Stimulated activated CD8-positive, alpha-beta memory T cell treated with anti-CD3 and anti-CD28 coated beads, Interleukin-12 subunit alpha, Interleukin-12 subunit beta, amount 100 ng/mL, for 24 hours (primary cell): ENCODE measurements around the gene SLC25A18.
"Not testable (repeated sequence)": the region's sequence is repeated elsewhere in the genome, so short reads cannot be mapped to it uniquely, and the experiment has no call there.

Source experiments
- DNase-seq: peaks from one replicate; pipeline ENCODE4 v3.0.0-alpha.2; 2020; ENCODE audit errors: extremely low read depth

Gene SLC25A18

DNA sequence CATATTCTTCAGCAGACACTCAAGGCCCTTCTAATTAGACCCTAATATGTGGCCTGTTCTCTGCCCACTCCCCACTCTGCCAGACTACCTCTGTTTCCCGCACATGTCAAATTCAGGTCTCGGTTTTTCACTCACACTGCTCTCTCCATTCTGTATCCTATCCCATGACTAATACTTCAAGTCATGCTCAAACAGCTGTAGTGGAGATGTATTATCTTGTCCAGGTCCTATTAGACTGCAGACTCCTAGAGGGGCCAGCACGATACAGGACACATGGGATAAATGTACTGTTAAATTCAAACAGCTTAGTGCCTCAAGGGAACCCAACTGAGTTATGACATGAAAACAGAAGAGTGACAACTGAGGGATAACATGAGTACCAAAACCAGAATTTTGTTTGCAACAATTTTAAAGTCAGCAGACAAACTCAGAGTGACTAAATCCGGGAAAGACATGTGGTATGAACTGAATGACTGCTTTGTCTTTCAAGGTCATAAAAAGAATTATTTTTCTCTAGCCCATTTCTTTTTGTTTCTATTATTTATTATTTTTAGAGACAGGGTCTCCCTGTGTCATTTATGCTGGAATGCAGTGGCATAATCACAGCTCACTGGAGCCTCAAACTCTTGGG, 44.7 kb downstream of the SLC25A18 start:
- DNase-seq, result no peak

DNA sequence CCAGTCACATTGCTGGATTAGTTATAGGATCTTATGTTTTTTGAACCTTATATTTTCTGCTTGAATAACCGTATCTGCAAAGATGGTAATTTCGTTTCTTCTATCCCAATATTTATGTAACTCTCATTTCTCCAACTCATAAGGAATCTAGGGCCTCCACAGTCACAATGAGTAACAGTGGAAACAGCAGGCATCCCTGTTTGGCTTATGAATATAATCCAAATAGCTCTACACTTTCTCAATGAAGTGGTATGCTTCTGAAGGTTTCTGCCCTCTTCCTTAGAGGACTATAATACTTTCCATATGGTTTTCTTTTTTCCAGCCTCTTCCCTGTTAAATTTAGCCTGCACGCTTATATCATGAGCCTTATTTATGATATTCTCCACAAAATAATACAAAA, 48.8 kb downstream of the SLC25A18 start:
- no peak for DNase-seq

DNA sequence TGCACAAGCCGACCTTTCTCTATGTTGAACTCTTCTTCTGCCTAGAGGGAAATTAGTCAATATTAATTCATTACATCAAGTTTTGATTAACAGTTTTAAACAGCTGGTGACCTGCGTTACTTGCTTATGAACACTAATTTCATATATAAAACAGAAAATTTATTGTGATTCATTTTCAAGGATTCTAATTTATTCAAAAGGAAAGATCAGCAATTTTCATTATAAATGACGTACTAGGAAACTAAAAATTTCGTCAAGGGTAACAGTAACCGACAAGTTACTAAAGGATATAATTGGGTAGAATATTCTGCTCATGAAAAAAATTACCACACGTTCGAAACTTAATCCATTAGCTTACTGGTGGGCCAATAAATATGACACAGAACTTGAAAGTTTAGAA, 50.0 kb downstream of the SLC25A18 start:
- DNase-seq, result no peak

DNA sequence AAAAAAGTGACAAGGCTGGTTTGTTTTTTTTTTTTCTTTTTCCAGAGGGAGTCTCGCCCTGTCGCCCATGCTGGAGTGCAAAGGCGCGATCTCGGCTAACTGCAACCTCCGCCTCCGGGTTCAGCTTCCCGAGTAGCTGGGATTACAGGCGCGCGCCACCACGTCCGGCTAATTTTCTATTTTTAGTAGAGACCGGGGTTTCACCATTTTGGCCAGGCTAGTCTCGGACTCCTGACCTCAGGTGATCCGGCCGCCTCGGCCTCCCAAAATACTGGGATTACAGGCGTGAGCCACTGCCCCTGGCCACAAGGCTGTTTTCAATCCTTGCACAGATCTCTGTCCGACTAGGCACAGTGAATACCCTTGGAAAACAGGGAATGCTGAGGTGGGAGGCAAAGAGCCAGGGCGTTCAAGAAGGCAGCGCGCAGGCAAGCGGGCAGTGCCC, 64.7 kb downstream of the SLC25A18 start:
- no peak for DNase-seq

DNA sequence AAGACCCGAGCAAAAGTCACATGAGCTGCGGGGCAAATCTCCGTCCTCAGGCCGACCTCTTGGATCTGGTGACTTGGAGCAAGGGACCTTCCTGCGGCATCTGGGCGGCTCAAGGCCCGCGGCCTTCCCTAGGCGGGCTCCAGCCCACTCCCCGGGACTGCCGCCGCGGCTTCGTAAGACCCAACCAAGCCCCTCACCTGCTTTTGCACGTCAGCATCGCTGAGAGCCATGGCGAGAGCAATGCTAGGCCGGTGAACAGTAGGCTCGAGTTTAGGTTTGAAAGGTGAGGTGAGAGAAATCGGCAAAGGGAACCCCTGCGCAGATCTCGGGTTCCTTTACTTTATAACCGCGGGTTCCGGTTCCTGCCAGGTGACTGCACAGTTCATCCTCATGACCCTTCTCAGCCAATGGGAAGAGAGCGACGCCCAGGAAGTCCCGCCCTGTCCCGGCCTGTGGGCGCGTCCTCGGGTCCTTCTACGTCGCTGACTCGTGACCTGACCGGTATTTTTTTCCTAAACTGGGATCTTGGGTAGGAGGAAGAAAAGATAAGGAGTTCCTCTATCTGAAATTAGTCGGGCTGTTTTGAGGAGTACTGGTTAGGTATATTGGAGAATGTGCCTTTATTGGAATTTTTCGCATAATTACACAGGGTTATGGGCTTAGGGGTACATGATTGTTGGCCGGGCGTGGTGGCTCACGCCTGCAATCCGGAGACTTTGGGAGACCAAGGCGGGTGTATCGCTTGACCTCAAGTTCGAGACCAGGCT, 65.3 kb downstream of the SLC25A18 start, which contains the start of gene ATP6V1E1:
TSS of gene ATP6V1E1 (minus strand) at position 344 of the 767 bp plus-strand sequence. CDS start at position 230, 114 bp downstream.
- peak; percentile 86 for DNase-seq

DNA sequence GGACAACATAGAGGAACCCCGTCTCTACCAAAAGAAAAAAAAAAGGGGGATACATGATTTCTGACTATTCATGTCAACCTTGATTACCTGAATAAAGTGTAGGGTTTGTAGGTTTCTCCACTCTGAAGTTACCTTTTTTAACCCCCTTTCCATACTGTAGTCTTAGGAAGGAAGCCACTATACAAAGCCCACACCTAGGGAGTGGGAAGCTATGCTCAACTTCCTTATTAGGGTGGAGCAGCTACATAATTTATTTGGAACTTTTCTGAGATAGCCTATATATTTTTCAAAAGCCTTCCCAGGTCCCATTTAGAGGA, 65.8 kb downstream of the SLC25A18 start:
- no peak for DNase-seq

DNA sequence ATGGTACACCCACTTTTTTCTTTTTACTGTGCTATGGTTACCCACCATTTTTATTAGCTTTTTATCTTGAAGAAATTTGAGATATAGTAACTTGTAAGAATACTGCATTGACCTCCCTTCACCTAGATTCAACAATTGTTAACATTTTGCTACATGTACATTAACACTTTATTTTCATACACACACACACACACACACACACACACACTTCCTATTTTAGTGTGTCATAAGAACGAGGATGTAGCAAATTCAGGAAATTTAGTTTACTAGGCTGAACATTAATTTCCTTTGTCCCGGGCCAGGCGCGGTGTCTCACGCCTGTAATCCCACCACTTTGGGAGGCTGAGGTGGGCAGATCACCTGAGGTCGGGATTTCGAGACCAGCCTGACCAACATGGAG, 66.3 kb downstream of the SLC25A18 start:
- no peak for DNase-seq

DNA sequence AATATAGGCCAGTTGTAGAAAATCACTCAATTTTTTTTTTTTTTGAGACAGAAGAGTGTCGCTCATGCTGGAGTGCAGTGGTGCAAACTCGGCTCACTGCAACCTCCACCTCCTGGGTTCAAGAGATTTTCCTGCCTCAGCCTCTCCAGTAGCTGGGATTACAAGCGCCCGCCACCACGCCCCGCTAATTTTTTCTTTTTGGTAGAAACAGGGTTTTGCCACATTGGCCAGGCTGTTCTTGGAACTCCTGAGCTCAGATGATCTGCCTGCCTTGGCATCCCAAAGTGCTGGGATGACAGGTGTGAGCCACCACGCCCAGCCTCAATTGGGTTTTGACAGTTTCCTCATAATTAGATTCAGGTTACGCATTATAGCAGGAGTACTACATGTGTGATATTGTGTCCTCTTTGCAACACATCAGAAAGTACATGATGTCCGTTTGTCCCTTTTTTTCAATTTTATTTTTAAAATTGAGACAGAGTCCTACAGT, 67.8 kb downstream of the SLC25A18 start:
- DNase-seq, result no peak

DNA sequence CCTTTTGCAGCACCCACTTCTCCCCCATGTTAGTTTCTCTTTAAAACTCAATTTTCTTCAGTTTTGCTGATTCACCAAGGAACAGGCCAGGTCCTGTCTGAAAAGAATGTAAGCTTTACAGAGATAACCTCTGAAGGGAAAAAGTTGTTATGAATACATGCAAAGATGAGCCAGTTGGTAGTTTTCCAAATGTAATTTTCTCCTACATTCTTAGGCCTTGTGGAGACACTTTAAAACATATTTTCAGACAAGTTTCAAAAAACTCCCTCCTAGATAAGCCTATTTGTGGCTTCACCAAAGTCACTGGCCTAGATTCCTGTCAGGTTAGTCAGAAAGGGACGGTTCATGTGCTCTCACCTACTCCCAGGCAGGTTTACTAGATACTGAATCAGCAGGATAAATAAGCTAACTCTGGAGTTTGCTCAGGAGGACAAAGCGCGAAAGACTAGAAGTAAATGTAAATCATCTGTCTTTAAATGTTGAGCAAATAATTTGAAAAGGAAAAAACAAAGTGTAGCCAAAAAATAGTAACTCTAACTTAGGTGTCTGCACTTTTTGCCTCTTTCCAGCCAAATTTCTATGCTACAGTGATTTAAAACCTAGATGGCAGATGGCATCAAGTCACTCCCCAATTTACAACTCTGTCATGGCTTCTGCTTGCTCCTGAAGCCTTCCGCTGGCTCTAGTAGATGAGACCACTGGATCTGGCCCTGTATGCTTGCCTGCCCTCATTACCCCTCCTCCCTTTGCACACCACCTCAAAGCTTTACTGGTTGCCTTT, 70.1 kb downstream of the SLC25A18 start:
- no peak for DNase-seq

DNA sequence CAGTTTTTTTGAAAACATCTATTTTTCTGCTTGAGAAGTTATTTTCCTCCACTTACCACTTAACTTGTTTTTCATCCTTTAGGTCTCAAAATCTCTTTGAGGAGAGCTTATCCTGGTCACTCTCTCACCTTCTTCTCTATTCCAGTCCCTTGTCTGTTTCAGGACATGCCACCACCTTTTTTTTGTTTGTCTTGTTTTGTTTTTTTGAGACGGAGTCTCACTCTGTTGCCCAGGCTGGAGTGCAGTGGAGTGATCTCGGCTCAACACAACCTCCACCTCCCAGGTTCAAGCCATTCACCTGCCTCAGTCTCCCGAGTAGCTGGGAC, 70.7 kb downstream of the SLC25A18 start:
- DNase-seq, result no peak

DNA sequence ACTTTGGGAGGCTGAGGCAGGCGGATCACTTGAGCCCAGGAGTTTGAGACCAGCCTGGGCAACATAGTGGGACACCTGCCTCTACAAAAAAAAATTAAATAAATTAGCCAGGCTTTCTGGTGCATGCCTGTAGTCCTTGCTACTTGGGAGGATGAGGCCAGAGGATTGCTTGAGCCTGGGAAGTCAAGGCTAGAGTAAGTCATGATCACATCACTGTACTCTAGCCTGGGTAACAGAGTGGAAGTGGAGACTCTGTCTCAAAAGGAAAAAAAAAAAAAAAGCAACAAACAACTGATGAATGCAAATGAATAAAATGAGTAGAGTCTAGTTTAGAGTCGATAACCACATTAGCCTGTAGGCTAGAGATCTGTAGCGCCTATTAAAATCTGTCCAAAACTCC, 71.4 kb downstream of the SLC25A18 start:
- no peak for DNase-seq

DNA sequence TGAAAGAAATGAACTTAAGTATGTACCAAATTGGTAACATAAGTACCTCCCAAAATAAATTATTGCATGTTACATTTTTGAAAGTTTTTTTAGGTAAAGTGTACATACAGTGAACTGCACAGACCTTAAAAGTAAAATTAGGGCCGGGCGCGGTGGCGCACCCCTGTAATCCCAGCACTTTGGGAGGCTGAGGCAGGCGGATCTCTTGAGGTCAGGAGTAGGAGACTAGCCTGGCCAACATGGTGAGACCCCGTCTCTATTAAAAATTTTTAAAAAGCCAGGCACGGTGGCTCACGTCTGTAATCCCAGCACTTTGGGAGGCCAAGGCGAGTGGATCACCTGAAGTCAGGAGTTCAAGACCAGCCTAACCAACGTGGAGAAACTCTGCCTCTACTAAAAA, 73.6 kb downstream of the SLC25A18 start:
- DNase-seq, result not testable (repeated sequence)

DNA sequence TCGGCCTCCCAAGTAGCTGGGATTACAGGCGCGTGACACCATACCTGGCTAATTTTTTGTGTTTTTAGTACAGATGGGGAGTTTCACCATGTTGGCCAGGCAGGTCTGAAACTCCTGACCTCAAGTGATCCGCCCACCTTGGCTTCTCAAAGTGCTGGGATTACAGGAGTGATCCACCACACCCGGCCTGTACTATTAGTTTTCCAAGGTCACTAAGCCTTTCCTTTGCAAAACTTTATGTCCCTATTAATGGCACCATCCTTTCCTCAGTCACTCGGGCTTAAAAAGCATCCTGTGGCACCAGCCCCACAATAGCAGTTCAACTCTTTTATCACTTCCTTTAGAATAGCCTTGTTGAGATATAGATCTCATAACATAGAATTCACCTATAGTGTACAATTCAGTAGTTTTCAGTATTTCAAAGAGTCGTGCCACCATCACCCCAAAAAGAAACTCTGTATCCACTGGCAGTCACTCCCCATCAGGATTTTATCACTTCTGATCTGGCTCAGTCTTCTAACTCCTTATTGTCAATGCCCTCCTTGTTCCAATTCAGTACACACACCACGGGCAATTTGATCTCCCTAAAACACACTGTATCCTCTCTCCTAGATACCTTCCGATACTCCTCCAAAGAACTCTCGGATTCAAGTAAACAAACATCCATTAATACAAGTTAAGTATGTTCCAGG, 74.3 kb downstream of the SLC25A18 start:
- DNase-seq, result no peak

DNA sequence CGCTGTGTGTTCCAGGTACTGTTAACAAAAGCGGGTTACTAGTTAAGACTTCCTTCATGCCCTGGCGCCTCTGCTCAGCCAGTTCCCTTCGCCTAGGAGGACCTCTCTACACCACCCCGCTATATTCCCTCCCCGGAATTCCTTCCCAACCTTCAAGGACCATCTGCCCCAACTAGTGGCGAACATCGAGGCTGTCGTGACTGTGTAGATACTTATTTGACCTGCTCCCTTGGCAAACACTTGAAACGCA, 74.8 kb downstream of the SLC25A18 start:
- no peak for DNase-seq

DNA sequence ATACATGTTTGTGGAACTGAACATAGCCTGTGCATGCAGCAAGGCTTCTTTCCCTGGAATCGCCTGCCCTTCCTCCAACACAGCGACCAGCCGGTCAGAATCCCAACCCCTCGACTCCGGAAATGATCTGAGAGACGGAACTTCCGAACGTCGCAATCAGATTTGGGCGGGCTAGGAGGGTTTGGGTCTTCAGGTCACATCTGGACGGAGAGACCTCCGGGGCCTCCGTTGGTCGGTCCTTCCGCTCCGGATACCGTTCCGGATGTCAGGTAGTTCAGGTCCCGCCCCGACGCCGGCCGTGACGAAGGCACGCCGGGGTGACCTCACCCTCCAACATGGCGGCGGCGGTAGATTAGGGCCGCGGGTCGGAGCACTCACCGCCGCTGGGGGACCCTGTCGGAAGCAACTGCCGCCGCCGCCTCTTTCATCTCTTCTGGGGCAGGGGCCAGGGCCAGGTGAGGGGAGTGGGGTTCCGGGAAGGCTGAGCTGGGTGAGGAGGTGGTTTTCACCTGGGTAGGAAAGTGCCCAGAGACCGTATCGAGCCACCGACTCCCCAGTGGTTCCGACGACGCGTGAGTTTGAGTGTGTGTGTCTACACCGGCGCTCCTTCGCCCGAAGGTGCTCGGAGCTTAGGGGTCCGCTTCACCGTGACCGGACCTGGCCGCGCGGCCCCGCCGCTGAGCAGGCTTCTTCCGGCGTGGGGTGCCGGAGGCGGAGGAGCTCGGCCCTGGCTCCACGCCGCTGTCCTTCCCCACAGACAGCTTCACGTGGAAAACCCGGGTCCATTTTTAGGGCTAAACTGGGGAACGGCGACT, 75.3 kb downstream of the SLC25A18 start, which contains the start of gene BCL2L13:
TSS of gene BCL2L13 (plus strand) at position 326 of the 815 bp plus-strand sequence. CDS start 16,955 bp downstream, outside the sequence.
- DNase-seq, result peak; percentile 75

DNA sequence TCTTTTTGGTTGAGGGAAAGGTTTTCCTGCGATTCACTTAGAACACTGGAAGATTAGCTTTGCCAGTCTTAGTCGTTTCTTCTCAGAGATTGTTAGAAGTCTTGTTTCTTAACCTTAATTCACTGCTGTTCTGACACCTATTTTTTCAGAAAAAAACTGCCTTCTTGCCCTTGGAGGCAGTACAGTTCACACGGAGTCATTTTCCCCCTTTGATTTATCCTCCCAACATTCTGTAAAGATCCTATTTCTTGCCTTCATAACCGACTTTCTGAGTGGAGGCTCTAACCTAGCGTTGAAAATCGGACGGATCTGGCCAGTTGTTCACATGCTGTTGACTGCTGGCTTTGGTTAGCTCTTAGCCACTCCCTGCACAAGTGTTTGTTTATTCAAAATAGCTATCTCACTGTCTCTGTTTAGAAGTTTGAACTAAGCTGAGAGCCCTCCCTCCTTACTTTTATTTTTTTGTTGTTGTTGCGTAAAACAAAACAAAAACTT, 76.0 kb downstream of the SLC25A18 start:
- DNase-seq, result no peak
